Activated CD8-positive, alpha-beta memory T cell treated with anti-CD3 and anti-CD28 coated beads for 48 hours (primary cell): ENCODE measurements around the gene YES1.
"Not testable (repeated sequence)": the region's sequence is repeated elsewhere in the genome, so short reads cannot be mapped to it uniquely, and the experiment has no call there.

ENCODE experiments used
- DNase-seq, 3 experiments: peaks; one replicate each; pipeline ENCODE4 v3.0.0-alpha.2; 2020; ENCODE audit warnings: low read depth in 2 of 3, low spot score in 2 of 3

Gene YES1

GRCh38 chr18:686339-687111 lies 125.5 kb downstream of the YES1 start:
- no peak for DNase-seq

GRCh38 chr18:685438-685837 lies 126.6 kb downstream of the YES1 start:
- DNase-seq, result no peak

GRCh38 chr18:683531-683930 lies 128.5 kb downstream of the YES1 start:
- DNase-seq, result no peak

GRCh38 chr18:682833-683232 lies 129.2 kb downstream of the YES1 start:
- no peak for DNase-seq

- not testable (repeated sequence) for DNase-seq
Measured at GRCh38 chr18:682416-682815, 129.6 kb downstream of the YES1 start.

GRCh38 chr18:681985-682384 lies 130.1 kb downstream of the YES1 start:
- DNase-seq, result peak in 1 of 3 experiments; percentile 27

GRCh38 chr18:680392-680791 lies 131.7 kb downstream of the YES1 start:
- no peak for DNase-seq

GRCh38 chr18:679516-679915 lies 132.5 kb downstream of the YES1 start:
- DNase-seq, result no peak

- DNase-seq, result no peak
Measured at GRCh38 chr18:678482-679182, 133.4 kb downstream of the YES1 start.

GRCh38 chr18:677951-678381 lies 134.1 kb downstream of the YES1 start:
- DNase-seq, result no peak

- no peak for DNase-seq
Measured at GRCh38 chr18:677145-677544, 134.9 kb downstream of the YES1 start.

GRCh38 chr18:676736-677135 lies 135.3 kb downstream of the YES1 start:
- no peak for DNase-seq

- no peak for DNase-seq
Measured at GRCh38 chr18:676069-676468, 136.0 kb downstream of the YES1 start.

GRCh38 chr18:675307-675706 lies 136.7 kb downstream of the YES1 start:
- no peak for DNase-seq

- DNase-seq, result no peak
Measured at GRCh38 chr18:673769-674168, 138.3 kb downstream of the YES1 start.

- no peak for DNase-seq
Measured at GRCh38 chr18:673317-673716, 138.7 kb downstream of the YES1 start.
